CD14-positive monocyte (primary cell): ENCODE results near the gene COG7. TPM values are rescaled to one million over a fixed set of nuclear protein-coding genes. Genes with fewer than 3 reads are reported as not detected.

Experiments used
- DNase-seq, 3 donors: peaks; one replicate each; pipeline ENCODE4 v3.0.0-alpha.2; 2011 to 2022
- H2AFZ ChIP-seq: 2 replicates; pipeline ENCODE4 v1.6.0; 2012; ENCODE audit warnings: mild to moderate bottlenecking, low read depth, low read length, inconsistent platforms; ENCODE audit not compliant: insufficient read depth, poor library complexity, severe bottlenecking
- H3K27ac ChIP-seq, 2 donors: 1 replicate in 1 of 2; 2 replicates in 1 of 2; pipeline ENCODE4 v1.5.1; 2012 to 2013; ENCODE audit warnings: low read length in 2 of 2, control low read depth in 1 of 2, inconsistent platforms in 1 of 2, low read depth in 1 of 2, mild to moderate bottlenecking in 1 of 2
- H3K27me3 ChIP-seq, 2 donors: one replicate each; pipeline versions ENCODE4 v1.6.0 to v1.6.1; 2011 to 2013; ENCODE audit warnings: low read length in 2 of 2; ENCODE audit not compliant: control insufficient read depth in 2 of 2, insufficient read depth in 2 of 2
- H3K36me3 ChIP-seq, 2 donors: replicated peaks in 1 of 2; 1 replicate in 1 of 2; 2 replicates in 1 of 2; pipeline versions ENCODE4 v1.5.1 to v1.6.1; 2012 to 2013; ENCODE audit warnings: low read length in 2 of 2, control low read depth in 1 of 2, inconsistent platforms in 1 of 2, mild to moderate bottlenecking in 1 of 2; ENCODE audit not compliant: insufficient read depth in 2 of 2, control insufficient read depth in 1 of 2
- H3K4me1 ChIP-seq, 2 donors: 1 replicate in 1 of 2; 2 replicates in 1 of 2; pipeline versions ENCODE4 v1.5.1 to v1.6.1; 2012 to 2013; ENCODE audit warnings: low read length in 2 of 2, control low read depth in 1 of 2, inconsistent platforms in 1 of 2, mild to moderate bottlenecking in 1 of 2, moderate library complexity in 1 of 2; ENCODE audit not compliant: insufficient read depth in 2 of 2, control insufficient read depth in 1 of 2
- H3K4me2 ChIP-seq: replicated peaks from 2 replicates; pipeline ENCODE3; 2012; ENCODE audit warnings: low read length, moderate library complexity, mild to moderate bottlenecking; ENCODE audit not compliant: poor library complexity, severe bottlenecking; ENCODE audit errors: extremely low read depth
- H3K4me3 ChIP-seq, 3 experiments: fragments of 200-600 bp in 1 of 3; sonication (generic) in 1 of 3; replicated peaks in 1 of 3; 1 replicate in 2 of 3; 2 replicates in 1 of 3; pipeline ENCODE4 v1.5.1; 2011 to 2013; ENCODE audit warnings: low read length in 3 of 3, mild to moderate bottlenecking in 3 of 3, control low read depth in 2 of 3, low read depth in 2 of 3, inconsistent platforms in 1 of 3, moderate library complexity in 1 of 3
- H3K79me2 ChIP-seq: 2 replicates; pipeline ENCODE4 v1.6.0; 2012; ENCODE audit warnings: mild to moderate bottlenecking, control low read depth, inconsistent platforms, low read length, moderate library complexity; ENCODE audit not compliant: insufficient read depth
- H3K9ac ChIP-seq: 2 replicates; pipeline ENCODE4 v1.6.0; 2017; ENCODE audit warnings: low read length, mild to moderate bottlenecking; ENCODE audit not compliant: insufficient read depth, poor library complexity, severe bottlenecking
- H3K9me3 ChIP-seq, 2 donors: replicated peaks in 1 of 2; 1 replicate in 1 of 2; 2 replicates in 1 of 2; pipeline versions ENCODE4 v1.5.1 to v1.6.1; 2012 to 2013; ENCODE audit warnings: low read length in 2 of 2, control low read depth in 1 of 2; ENCODE audit not compliant: control insufficient read depth in 1 of 2, insufficient read depth in 1 of 2
- H4K20me1 ChIP-seq: 2 replicates; pipeline ENCODE4 v1.6.0; 2012; ENCODE audit warnings: mild to moderate bottlenecking, low read length, control low read depth, moderate library complexity; ENCODE audit not compliant: insufficient read depth
- H3K27ac Mint-ChIP-seq, 7 donors: one replicate each; pipeline ENCODE4 v1.8.0; 2020; ENCODE audit warnings: mild to moderate bottlenecking in 7 of 7, mixed read lengths in 7 of 7, moderate library complexity in 6 of 7, inconsistent platforms in 2 of 7
- H3K27me3 Mint-ChIP-seq, 3 donors: one replicate each; pipeline ENCODE4 v1.8.0; 2021 to 2022; ENCODE audit warnings: low read depth in 3 of 3, mild to moderate bottlenecking in 3 of 3, mixed read lengths in 3 of 3, moderate library complexity in 3 of 3, inconsistent platforms in 1 of 3
- H3K36me3 Mint-ChIP-seq, 2 donors: one replicate each; pipeline ENCODE4 v1.8.0; 2020; ENCODE audit warnings: mixed read lengths in 2 of 2, inconsistent platforms in 1 of 2, mild to moderate bottlenecking in 1 of 2
- H3K4me1 Mint-ChIP-seq: one replicate; pipeline ENCODE4 v1.8.0; 2020; ENCODE audit warnings: mild to moderate bottlenecking, mixed read lengths
- H3K4me3 Mint-ChIP-seq, 2 donors: one replicate each; pipeline ENCODE4 v1.8.0; 2020; ENCODE audit warnings: mild to moderate bottlenecking in 2 of 2, mixed read lengths in 2 of 2, moderate library complexity in 1 of 2
- H3K9me3 Mint-ChIP-seq, 7 donors: one replicate each; pipeline ENCODE4 v1.8.0; 2020 to 2022; ENCODE audit warnings: mixed read lengths in 7 of 7, mild to moderate bottlenecking in 6 of 7, moderate library complexity in 6 of 7, inconsistent platforms in 2 of 7
- WGBS: methylation state at CpG from one replicate; pipeline ENCODE4 v1.1.5; 2013; ENCODE audit warnings: missing lambda C conversion rate; ENCODE audit not compliant: insufficient coverage; 5-methylcytosine and 5-hydroxymethylcytosine counted together
- intact Hi-C, 2 donors: fragments of 100-400 bp; cut with micrococcal nuclease; formaldehyde crosslinking; loops; one replicate each; pipeline versions ENCODE4 v1.15.0 to v1.15.1; 2023
- polyA plus RNA-seq, 3 donors: library from polyadenylated mRNA; depleted of rRNA in 1 of 3; unstranded in 2 of 3; stranded (reverse) in 1 of 3; fragments of 300-500 nt in 2 of 3; fragments of >200 nt in 1 of 3; fragmentation: Illumina TruSeq in 2 of 3; gene quantifications; 1 replicate in 2 of 3; 2 replicates in 1 of 3; pipeline ENCODE4 v1.2.3, GENCODE V29; 2012 to 2021
- TF ChIP-seq, protein P1 (sequence below): fragments of 200-600 bp; IDR thresholded peaks from one replicate; pipeline ENCODE4 v1.8.0; 2022; ENCODE audit warnings: antibody characterized with exemption, mild to moderate bottlenecking

Gene COG7
- polyA plus RNA-seq, 3 donors: 6.6 to 28.8 (median 8.0) TPM

DNA sequence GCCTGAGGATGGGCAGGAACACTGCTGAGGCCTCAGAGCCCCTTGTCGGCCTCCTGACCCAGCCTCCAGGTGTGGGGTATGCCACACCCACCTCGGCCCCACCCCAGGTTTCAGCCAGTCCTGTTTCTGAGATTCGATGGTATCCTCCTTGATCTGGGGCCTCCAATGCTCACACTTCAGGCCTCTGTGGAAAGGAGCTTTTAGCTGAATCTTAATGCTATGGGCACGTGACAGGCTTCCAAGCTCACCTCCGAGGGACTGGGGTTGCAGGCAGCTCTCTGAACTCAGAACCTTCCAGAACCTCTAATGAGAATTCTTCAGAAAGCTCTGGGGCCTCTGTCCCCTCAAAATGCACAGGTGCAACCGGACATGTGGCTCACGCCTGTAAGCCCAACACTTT lies 96.0 kb downstream of the COG7 start:
- Histone ChIP-seq H3K27ac (no peak overlapping the region), H3K27me3 (no peaks in the 10 kb centered on the region), H4K20me1 (no peaks in the 10 kb centered on the region), H3K36me3 (no peaks in the 10 kb centered on the region), H3K9me3 (peaks cover 0 to 3% of the 10 kb centered on the region in 2 donors), H3K4me1 (no peaks in the 10 kb centered on the region), H3K4me3 (no peak overlapping the region), H3K9ac (no peak overlapping the region), H3K4me2 (no peak overlapping the region), H2AFZ (no peak overlapping the region), H3K79me2 (no peaks in the 10 kb centered on the region)
- Mint-ChIP-seq H3K27ac (no peak overlapping the region), H3K4me3 (no peak overlapping the region), H3K36me3 (no peaks in the 10 kb centered on the region), H3K27me3 (peaks cover 0 to 9% (median 3%) of the 10 kb centered on the region in 3 donors), H3K4me1 (no peaks in the 10 kb centered on the region), H3K9me3 (peaks cover 0 to 5% (median 1%) of the 10 kb centered on the region in 7 donors)
- intact Hi-C loops: no loop called here
- 95% methylated on average over 6 of the region's 7 CpGs for WGBS
- DNase-seq: no peak
- TF ChIP-seq, protein P1, sequence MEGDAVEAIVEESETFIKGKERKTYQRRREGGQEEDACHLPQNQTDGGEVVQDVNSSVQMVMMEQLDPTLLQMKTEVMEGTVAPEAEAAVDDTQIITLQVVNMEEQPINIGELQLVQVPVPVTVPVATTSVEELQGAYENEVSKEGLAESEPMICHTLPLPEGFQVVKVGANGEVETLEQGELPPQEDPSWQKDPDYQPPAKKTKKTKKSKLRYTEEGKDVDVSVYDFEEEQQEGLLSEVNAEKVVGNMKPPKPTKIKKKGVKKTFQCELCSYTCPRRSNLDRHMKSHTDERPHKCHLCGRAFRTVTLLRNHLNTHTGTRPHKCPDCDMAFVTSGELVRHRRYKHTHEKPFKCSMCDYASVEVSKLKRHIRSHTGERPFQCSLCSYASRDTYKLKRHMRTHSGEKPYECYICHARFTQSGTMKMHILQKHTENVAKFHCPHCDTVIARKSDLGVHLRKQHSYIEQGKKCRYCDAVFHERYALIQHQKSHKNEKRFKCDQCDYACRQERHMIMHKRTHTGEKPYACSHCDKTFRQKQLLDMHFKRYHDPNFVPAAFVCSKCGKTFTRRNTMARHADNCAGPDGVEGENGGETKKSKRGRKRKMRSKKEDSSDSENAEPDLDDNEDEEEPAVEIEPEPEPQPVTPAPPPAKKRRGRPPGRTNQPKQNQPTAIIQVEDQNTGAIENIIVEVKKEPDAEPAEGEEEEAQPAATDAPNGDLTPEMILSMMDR: no peak

DNA sequence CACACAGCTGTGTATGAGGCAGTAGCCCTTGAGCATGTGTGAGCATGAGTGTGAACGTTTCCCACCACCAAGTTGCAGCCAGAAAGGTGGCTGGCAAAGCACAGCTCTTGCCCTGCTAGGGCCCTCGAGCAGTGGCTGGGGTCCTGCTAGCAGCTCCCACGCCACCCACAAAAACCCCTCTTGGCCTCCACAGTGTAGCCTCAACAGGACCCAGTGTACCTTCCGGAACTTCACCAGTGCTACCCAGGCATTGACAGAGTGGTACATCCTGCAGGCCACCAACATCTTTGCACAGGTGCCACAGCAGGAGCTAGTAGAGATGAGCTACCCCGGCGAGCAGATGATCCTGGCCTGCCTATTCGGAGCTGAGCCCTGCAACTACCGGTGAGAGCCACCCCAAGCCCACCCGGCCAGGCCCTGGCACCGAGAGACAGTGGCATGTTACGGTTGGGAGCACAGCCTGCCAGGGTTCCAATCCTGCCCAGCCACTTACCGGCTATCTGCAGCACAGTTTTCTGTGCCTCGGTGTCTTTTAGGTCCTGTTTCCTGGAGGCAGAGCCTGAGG lies 97.8 kb downstream of the COG7 start:
- no peaks in the 10 kb centered on the region for H3K4me1 Mint-ChIP-seq
- Histone ChIP-seq H3K4me3 (no peak overlapping the region), H3K27ac (no peak overlapping the region), H4K20me1 (no peaks in the 10 kb centered on the region), H2AFZ (no peak overlapping the region), H3K4me1 (no peaks in the 10 kb centered on the region), H3K27me3 (no peaks in the 10 kb centered on the region), H3K9ac (no peak overlapping the region), H3K9me3 (peaks cover 0 to 3% of the 10 kb centered on the region in 2 donors), H3K79me2 (no peaks in the 10 kb centered on the region), H3K4me2 (no peak overlapping the region), H3K36me3 (no peaks in the 10 kb centered on the region)
- TF ChIP-seq, protein P1: no peak
- H3K27me3 Mint-ChIP-seq: peaks cover 1 to 7% (median 5%) of the 10 kb centered on the region in 3 donors
- intact Hi-C loops: no loop called here
- H3K27ac Mint-ChIP-seq: no peak overlapping the region
- DNase-seq: no peak
- H3K9me3 Mint-ChIP-seq: peaks cover 0 to 5% (median 1%) of the 10 kb centered on the region in 7 donors
- H3K4me3 Mint-ChIP-seq: no peak overlapping the region
- WGBS: 91% methylated on average over 13 of the region's 13 CpGs
- H3K36me3 Mint-ChIP-seq: no peaks in the 10 kb centered on the region
